HG03095 (cell line): Measurements from ENCODE around the gene STARD9.
"Not testable (repeated sequence)": the region's sequence is repeated elsewhere in the genome, so short reads cannot be mapped to it uniquely, and the experiment has no call there.

Experiments
- ATAC-seq: cut with Tn5 transposase; IDR thresholded peaks from one replicate; pipeline ENCODE4 v1.9.1; 2021; ENCODE audit warnings: moderate library complexity; ENCODE audit not compliant: unreplicated experiment

STARD9 gene

GRCh38 chr15:42575188-42576039 is at the start of gene STARD9:
Gene STARD9 (plus strand): TSS chr15:42575606. CDS start chr15:42575716, 110 bp downstream.
- peak; percentile 86 for ATAC-seq

- ATAC-seq = no peak
Observed at GRCh38 chr15:42528970-42529369, 46.4 kb upstream of the STARD9 start.

- ATAC-seq = no peak
Observed at GRCh38 chr15:42533246-42533645, 42.2 kb upstream of the STARD9 start.

GRCh38 chr15:42544853-42545629 is 30.4 kb upstream of the STARD9 start:
- ATAC-seq = no peak

GRCh38 chr15:42547918-42548248 is 27.5 kb upstream of the STARD9 start:
- no peak for ATAC-seq

- peak; percentile 71 for ATAC-seq
Observed at GRCh38 chr15:42548249-42549031, 27.0 kb upstream of the STARD9 start, which contains the start of the genes HAUS2 and LRRC57. Gene HAUS2 (plus strand): TSS chr15:42548838. CDS start chr15:42548873, 35 bp downstream. Gene LRRC57 (minus strand): TSS chr15:42548793. CDS start chr15:42548434, 359 bp downstream.

- ATAC-seq = peak; percentile 25
Observed at GRCh38 chr15:42549032-42549491, 26.3 kb upstream of the STARD9 start.

- ATAC-seq = no peak
Observed at GRCh38 chr15:42549741-42550392, 25.5 kb upstream of the STARD9 start.

- no peak for ATAC-seq
Observed at GRCh38 chr15:42553554-42553953, 21.9 kb upstream of the STARD9 start.

GRCh38 chr15:42556550-42557207 is 18.7 kb upstream of the STARD9 start:
- ATAC-seq = not testable (repeated sequence)

- ATAC-seq = no peak
Observed at GRCh38 chr15:42558739-42559138, 16.7 kb upstream of the STARD9 start.

- no peak for ATAC-seq
Observed at GRCh38 chr15:42576040-42576594, 711 bp downstream of the STARD9 start.

GRCh38 chr15:42576776-42577175 is 1.4 kb downstream of the STARD9 start:
- no peak for ATAC-seq

- ATAC-seq = no peak
Observed at GRCh38 chr15:42577514-42578031, 2.2 kb downstream of the STARD9 start.

- no peak for ATAC-seq
Observed at GRCh38 chr15:42578984-42579537, 3.7 kb downstream of the STARD9 start.

- peak; percentile 82 for ATAC-seq
Observed at GRCh38 chr15:42581272-42581730, 5.9 kb downstream of the STARD9 start.

GRCh38 chr15:42582569-42583375 is 7.4 kb downstream of the STARD9 start:
- no peak for ATAC-seq
